ENCODE results near the gene ZSWIM7.
"Not testable (repeated sequence)": the region's sequence is repeated elsewhere in the genome, so short reads cannot be mapped to it uniquely, and the experiment has no call there.

Gene ZSWIM7

DNA sequence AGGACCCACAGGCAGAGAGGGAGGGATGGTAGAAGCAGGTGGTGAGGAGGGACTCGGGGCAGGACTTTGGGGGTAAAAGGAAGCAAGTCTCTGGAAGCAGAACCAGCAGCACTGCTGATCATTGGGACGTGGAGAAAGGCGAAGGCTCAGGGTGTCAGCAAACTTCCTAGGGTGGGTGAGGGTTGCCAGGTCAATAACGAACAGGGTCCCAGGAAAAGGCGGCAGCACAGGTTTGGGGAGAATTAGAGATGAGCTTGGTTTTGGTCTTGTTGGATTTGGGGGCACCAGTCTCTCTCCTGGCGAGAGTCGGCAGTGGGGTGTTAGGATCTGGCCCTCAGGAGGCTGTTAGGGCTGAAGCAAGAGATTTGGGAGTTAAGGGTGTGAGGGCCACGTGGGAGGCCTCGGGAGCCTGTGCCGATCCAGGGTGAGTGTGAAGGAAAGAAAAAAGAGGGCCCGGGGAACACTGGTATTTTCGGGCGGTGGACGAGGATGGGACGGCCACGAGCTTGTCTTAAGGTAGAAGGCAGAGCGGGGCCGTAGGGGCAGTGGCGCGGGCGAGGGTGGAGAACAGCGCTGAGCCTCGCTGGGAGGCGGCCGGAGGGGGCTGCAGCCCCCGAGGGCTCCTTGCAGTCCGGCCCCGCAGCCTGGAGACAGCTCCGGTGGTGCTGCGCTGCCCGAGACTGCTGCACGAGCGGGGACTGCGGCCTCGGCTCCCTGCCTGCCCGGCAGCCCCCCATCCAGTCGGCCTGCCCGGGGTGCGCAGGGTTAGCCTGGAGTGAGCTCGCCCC, 55.3 kb downstream of the ZSWIM7 start:
- TF ChIP-seq, protein P1, sequence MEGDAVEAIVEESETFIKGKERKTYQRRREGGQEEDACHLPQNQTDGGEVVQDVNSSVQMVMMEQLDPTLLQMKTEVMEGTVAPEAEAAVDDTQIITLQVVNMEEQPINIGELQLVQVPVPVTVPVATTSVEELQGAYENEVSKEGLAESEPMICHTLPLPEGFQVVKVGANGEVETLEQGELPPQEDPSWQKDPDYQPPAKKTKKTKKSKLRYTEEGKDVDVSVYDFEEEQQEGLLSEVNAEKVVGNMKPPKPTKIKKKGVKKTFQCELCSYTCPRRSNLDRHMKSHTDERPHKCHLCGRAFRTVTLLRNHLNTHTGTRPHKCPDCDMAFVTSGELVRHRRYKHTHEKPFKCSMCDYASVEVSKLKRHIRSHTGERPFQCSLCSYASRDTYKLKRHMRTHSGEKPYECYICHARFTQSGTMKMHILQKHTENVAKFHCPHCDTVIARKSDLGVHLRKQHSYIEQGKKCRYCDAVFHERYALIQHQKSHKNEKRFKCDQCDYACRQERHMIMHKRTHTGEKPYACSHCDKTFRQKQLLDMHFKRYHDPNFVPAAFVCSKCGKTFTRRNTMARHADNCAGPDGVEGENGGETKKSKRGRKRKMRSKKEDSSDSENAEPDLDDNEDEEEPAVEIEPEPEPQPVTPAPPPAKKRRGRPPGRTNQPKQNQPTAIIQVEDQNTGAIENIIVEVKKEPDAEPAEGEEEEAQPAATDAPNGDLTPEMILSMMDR (IDR thresholded peaks at IDR 0.05) = no peak
- Histone ChIP-seq H3K4me3 (peak overlapping the region; percentile 69), H3K27ac (no peak overlapping the region)
- DNase-seq (ENCODE audit: low spot score) = no peak

DNA sequence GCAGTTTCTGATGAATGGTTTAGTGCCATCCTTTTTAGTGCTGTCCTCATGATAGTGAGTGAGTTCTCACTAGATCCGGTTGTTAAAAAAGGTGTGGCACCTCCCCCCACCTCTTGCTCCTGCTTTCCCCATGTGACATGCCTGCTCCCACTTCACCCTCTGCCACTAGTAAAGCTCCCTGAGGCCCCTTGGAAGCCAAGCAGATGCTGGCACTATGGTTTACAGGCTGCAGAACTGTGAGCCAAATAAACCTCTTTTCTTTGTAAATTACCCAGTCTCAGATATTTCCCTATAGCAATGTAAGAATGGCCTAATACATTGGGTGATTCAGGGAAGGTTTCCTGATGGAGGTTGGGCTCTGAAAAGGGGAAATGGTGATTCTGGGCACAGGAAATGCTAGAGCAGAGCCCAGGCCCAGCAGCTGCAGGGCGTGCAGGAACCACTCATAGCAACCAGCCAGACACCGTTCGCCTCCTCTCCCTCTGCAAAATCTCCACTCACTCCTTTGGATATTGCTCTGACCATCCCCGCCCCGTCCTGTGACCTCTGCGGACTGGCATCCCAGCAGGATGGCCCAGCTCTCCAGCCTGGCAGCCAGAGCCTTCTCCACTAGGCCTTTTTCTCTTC, 57.2 kb downstream of the ZSWIM7 start:
- no peak for DNase-seq (ENCODE audit: low spot score)
- Histone ChIP-seq H3K4me3 (no peak overlapping the region), H3K27ac (peak overlapping the region in 1 of 2 donors; percentile 48)
- TF ChIP-seq, protein P1 (IDR thresholded peaks at IDR 0.05) = no peak

DNA sequence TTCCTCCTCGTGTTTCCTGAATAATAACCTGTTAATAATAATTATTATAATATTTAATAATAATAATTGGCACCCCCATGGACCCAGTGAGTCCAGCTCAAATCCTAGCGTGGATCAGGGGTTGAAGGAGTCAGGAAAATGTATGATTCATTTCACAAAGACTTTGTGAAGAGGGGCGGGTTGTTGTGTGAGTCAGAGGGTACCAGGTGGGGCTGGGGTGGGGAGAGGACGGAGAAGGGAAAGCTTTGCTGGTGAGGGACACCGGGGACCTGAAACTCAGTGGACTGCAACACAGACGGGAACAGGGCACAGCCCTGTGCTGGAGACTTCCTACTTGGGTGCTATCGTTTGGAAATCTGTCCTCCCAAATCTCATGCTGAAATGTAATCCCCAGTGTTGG, 57.7 kb downstream of the ZSWIM7 start:
- Histone ChIP-seq H3K27ac (peak overlapping the region in 1 of 2 donors; percentile 7), H3K4me3 (no peak overlapping the region)
- TF ChIP-seq, protein P1 (IDR thresholded peaks at IDR 0.05) = no peak
- DNase-seq (ENCODE audit: low spot score) = no peak

DNA sequence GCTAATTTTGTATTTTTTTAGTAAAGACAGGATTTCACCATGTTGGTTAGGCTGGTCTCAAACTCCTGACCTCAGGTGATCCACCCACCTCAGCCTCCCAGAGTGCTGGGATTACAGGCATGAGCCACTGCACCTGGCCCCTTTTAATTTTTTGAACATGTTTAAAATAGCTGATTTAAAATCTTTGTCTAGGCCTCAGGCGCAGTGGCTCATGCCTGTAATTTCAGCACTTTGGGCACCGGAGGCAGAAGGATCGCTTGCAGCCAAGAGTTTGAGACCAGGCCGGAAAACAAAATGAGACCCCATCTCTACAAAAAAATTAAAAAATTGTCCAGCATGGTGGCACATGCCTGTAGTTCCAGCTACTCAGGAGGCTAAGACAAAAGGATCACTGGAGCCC, 63.0 kb downstream of the ZSWIM7 start:
- H3K27ac ChIP-seq; H3K4me3 ChIP-seq; DNase-seq (ENCODE audit: low spot score): not testable (repeated sequence)

DNA sequence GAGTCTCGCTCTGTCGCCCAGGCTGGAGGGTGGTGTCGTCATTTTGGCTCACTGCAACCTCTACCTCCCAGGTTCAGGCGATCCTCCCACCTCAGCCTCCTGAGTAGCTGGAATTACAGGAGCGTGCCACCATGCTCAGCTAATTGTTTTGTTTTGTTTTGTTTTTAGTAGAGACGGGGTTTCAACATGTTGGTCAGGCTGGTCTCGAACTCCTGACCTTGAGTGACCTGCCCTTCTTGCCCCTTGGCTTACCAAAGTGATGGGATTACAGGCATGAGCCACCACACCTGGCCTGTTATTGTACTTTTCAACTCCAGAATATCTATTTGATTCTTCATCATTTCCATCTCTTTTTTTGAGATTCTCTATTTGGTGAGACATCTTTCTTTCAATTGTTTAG, 63.6 kb downstream of the ZSWIM7 start:
- Histone ChIP-seq H3K27ac (no peak overlapping the region), H3K4me3 (no peak overlapping the region)
- no peak for DNase-seq (ENCODE audit: low spot score)
- TF ChIP-seq, protein P1 (IDR thresholded peaks at IDR 0.05) = no peak

DNA sequence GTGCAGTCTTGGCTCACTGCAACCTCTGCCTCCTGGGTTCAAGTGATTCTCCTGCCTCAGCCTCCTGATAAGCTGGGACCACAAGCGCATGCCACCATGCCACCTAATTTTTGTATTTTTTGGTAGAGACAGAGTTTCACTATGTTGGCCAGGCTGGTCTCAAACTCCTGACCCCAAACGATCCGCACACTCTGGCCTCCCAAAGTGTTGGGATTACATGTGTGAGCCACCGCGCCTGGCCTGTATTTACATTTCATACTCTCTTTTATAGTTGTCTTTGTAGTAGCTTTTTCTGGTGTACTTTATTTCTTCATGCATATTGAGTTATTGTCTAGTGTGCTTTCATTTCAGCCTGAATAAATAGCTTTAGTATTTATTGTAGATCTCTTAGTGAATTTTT, 64.6 kb downstream of the ZSWIM7 start:
- DNase-seq (ENCODE audit: low spot score) = no peak
- H3K27ac ChIP-seq = no peak overlapping the region
- TF ChIP-seq, protein P1 (IDR thresholded peaks at IDR 0.05) = no peak
- no peak overlapping the region for H3K4me3 ChIP-seq

DNA sequence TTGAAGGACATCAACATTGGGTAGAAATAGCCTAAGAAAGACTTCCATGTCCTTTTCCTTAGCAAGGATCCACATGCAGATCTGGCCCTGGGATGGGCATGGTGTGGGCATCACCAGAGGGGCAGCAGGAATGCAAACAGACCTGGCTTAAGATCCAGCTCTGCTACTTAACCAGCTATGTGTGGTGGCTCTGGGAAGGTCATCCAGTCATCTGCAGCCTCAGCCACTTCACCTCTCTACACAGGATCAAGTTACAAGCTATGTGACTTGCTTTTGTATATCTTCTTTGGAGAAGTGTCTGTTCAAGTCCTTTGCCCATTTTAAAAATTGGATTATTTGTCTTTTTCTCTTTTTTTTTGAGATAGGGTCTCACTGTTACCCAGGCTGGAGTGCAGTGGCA, 68.1 kb downstream of the ZSWIM7 start:
- TF ChIP-seq, protein P1 (IDR thresholded peaks at IDR 0.05) = no peak
- Histone ChIP-seq H3K4me3 (no peak overlapping the region), H3K27ac (no peak overlapping the region)
- no peak for DNase-seq (ENCODE audit: low spot score)
